HL-60/S4 treated with retinoic acid at 250 ng/mL for 4 days and 3 days (cell line): Measurements from ENCODE around the gene OR51Q1.

Source experiments
- in situ Hi-C: fragments of 300-500 bp; cut with MboI; formaldehyde crosslinking; loops from 2 replicates; pipeline ENCODE4 v1.7.0; 2022; ENCODE audit warnings: low sequenced_read_pairs

OR51Q1 gene

GRCh38 chr11:5421811-5422210 lies at the start of gene OR51Q1:
TSS of gene OR51Q1 (plus strand) at chr11:5422111. CDS start at chr11:5422201, 90 bp downstream.
- in situ Hi-C loops = no loop called here

- in situ Hi-C loops = no loop called here
Measured at GRCh38 chr11:5380740-5381342, 41.1 kb upstream of the OR51Q1 start.

GRCh38 chr11:5383576-5383975 lies 38.3 kb upstream of the OR51Q1 start, which contains the start of gene OR51M1:
TSS of gene OR51M1 (plus strand) at chr11:5383812. CDS start at chr11:5389399, 5,587 bp downstream.
- in situ Hi-C loops = no loop called here

- in situ Hi-C loops = no loop called here
Measured at GRCh38 chr11:5384335-5384734, 37.6 kb upstream of the OR51Q1 start.

- in situ Hi-C loops = no loop called here
Measured at GRCh38 chr11:5390210-5390609, 31.7 kb upstream of the OR51Q1 start.

GRCh38 chr11:5394091-5394490 lies 27.8 kb upstream of the OR51Q1 start:
- in situ Hi-C loops = no loop called here

- in situ Hi-C loops = no loop called here
Measured at GRCh38 chr11:5398936-5399335, 23.0 kb upstream of the OR51Q1 start.

- in situ Hi-C loops = no loop called here
Measured at GRCh38 chr11:5405173-5405572, 16.7 kb upstream of the OR51Q1 start.

GRCh38 chr11:5420993-5421392 lies 918 bp upstream of the OR51Q1 start:
- in situ Hi-C loops = no loop called here

- in situ Hi-C loops = no loop called here
Measured at GRCh38 chr11:5423131-5423530, 1.2 kb downstream of the OR51Q1 start.

- in situ Hi-C loops = no loop called here
Measured at GRCh38 chr11:5441414-5441813, 19.5 kb downstream of the OR51Q1 start, which contains the start of gene OR51I1. TSS of gene OR51I1 (minus strand) at chr11:5441514. CDS start at chr11:5441514, 0 bp downstream.

GRCh38 chr11:5443835-5444393 lies 22.0 kb downstream of the OR51Q1 start:
- in situ Hi-C loops = no loop called here

GRCh38 chr11:5449023-5449422 lies 27.1 kb downstream of the OR51Q1 start, which contains the start of gene OR51I2:
TSS of gene OR51I2 (plus strand) at chr11:5449323. CDS start at chr11:5453489, 4,166 bp downstream.
- in situ Hi-C loops = no loop called here

- in situ Hi-C loops = no loop called here
Measured at GRCh38 chr11:5449432-5449831, 27.5 kb downstream of the OR51Q1 start.

- in situ Hi-C loops = no loop called here
Measured at GRCh38 chr11:5460983-5461621, 39.2 kb downstream of the OR51Q1 start.

GRCh38 chr11:5467527-5467926 lies 45.6 kb downstream of the OR51Q1 start:
- in situ Hi-C loops = no loop called here
